ENCODE data around the gene SORBS1.

SORBS1 gene

DNA sequence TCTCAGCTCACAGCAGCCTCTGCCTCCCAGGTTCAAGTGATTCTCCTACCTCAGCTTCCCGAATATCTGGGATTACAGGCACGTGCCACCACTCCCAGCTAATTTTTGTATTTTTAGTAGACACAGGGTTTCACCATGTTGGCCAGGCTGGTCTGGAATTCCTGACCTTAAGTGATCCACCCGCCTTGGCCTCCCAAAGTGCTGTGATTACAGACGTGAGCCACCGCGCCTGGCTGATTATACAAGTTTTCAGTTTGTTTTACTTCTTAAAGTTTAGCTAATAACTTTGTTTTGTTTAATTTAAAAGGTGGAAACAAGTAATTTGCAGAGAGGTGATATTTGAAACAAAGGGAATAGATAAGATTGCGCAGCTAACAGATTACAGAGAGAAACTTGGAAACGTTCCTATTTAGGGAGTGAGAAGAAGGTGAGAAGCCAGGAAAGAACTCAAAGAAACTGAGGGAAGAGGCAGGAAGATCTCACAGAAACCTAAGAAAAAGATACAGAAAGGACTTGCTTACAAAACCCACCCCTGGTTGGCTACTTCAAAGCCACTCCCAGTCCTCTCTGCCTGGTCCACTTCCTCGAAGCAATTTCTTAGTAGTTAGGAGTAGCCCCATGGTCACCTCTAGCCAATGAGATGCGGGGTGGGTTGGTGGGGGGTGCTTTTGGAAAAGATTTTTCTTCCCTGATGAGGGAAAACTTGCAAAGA is 255.4 kb downstream of the SORBS1 start:
- DNase-seq = no peak

DNA sequence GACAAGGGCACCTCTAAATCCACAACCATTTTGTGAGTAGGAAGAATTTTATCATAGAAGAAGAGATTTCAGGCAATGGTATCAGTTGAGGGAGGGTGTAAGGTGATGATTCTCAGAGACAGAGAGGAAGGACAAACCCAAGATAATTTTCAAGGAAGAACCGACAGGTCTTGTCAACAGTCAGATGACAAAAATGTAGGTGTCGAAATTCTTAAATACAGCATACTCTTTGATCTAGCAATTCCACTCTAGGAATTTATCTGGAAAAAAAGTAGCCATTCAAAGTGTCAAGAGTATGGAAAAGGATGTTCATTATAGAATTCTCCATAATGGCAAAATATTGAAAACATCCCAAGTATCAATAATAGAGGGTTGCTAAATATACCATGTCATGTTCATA is 256.2 kb downstream of the SORBS1 start:
- DNase-seq = no peak

DNA sequence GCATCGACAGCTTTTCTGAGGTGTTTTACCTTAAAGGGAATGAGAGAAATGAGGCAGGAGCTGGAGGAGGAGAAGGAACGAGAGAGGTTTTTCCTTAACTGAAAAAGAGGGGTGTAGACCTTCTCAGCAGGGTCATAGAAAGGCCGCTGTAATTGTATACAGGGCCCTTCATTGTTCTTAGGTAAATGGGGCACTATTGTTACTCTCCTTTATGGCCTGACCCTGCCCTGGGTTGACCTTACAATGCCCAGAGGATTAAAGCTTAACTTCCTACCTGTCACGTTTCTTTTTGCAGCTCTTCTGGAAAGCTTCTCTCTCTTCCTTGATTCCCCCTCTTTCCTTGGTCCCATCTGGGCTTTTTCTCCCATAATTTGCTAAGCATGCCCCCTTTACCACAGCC is 256.7 kb downstream of the SORBS1 start:
- DNase-seq = no peak

DNA sequence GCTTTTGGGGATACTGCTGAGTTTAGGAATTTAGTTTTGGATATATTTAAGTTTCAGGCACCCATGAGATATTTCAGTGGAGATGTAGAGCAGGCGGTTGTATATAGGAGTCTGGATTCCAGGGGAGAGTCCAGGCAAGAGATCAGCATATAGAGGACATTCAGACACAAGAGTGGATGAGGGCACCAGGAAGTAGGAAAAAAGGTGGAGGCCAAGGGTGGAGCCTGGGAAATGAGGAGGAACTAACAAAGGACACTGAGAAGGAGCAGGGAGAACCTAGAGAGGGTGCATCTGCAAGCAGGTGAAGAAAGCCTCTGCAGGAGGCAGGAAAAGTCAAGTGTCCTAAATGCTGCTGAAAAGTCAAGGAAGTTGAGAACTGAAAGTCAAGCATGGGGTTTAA is 257.2 kb downstream of the SORBS1 start:
- no peak for DNase-seq

DNA sequence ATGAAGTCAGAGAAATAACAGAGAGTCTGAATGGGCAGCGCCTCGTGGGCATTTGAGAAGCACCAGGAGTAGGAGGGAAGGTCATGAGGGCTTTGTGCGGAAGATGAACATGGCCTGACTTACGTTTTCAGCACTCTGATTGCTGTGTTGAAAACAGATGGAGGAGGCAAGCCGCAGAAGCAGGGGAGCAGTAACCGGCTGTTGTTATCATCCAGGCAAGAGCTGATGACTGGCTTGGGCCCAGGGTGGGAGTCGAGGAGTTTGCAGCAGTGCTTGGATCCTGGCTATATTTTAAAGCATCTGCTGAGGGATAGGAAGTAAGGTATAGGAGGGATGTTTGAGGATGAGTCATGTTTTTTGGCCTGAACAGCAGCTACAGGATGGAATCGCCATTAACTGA is 257.6 kb downstream of the SORBS1 start:
- no peak for DNase-seq

DNA sequence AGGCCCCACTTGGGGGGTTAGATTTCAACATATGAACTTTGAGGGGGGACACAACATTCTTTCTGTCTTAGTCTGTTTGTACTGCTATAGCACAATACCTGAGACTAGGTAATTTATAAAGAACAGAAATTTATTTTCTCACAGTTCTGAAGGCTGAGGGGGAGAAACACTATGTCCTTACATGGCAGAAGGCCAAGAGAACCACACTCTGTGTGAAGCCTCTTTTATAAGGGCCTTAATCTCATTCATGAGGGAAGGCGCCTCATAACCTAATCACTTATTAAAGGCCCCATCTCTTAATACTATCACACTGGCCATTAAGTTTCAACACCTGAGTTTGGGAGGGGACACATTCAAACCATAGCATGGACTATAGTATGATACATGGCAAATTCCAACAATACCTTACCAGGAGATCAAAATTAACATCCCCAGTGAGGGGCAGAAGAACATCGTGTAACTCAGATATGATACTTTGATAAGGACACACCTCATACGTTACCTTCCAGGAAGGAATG is 261.1 kb downstream of the SORBS1 start:
- DNase-seq = no peak

DNA sequence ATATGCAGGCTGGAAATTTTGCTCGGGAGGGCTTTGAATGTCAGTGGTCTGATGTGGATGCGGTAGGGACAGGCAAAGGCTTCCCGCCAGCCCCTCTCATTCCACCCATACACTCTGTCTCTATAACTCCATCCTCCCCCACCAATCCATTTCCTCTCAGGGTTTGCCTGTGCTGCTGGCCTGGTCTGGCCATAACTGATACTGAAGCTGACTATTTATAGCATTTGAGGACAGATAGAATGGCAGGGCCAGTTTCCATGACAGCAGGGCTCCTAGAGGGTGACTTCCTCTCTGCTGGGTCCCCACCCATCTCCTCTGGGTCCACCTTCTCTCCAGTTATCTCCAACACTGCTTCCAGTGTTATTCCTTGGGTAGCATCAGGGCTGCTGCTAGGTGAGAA is 263.8 kb downstream of the SORBS1 start:
- no peak for DNase-seq

DNA sequence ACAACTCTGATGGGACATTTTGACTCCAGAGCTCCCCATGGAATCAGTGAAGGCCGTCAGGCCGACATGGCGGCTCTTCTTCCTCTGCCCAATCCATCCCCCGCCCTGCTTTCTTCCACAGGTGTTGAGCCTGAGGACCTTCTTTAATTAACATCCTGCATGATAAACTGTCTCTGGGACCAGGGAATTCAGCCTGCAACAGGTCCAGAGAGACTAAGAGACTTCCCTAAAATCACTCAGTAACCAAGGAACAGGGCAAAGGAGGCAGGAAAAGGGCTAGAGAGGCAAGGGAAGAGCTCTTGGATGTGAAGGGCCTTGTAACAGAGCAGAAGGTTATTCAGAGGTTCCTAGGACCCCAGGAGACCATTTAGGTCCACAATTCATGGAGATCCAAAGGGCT is 264.4 kb downstream of the SORBS1 start:
- DNase-seq = no peak

DNA sequence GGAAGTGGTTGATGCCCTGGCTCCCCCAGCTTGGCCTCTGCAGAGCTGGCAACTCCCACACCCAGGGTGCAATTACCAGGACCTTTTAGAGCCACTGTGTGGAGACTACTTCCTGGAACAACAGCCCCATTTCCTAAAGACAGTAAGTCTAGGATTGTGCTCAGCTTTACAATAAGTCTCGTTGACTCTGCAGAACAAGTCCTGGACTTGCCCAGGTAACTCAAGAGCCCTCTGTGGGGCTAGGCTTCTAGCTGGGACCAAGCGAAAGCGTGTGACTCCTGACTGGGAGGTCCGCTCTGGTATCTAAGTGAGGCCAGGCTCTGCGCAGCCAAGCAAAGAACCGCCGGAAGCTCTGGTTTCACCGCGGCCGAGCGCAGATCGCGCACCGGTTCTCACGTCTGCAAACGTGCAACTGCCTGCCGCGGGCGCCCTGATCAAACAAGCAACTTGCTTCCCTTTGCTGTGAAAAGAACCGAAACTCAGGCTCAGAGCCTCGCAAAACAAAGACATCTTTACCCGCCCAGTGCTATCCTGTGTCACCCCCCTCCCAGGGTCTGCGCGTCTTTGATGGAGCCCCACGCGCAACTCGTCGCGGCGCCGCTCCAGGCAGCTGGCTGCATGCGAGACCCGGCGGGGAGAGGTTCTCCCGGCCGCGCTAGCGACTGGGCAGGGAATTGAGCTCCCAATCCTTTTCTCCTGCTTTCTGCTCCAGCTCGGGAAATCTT is 266.0 kb downstream of the SORBS1 start:
- DNase-seq = no peak

DNA sequence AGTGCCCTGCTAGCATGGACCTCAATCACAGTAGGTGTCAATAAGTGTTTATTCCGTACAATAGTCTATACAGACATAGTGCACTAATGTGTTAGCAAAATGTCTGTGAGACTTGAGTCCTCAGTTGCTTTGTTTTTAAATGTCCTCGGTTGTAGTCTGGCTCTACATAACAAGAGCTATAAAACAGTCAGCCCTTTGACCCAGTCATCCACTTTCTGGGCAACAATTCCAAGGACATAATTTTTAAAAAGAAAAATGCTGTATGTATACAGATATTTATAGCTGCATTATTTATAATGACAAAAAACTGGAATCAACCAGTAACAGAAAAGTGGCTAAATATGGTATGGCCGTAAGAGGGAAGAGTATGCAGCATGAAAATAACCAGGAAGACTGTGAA is 267.5 kb downstream of the SORBS1 start:
- DNase-seq = no peak

DNA sequence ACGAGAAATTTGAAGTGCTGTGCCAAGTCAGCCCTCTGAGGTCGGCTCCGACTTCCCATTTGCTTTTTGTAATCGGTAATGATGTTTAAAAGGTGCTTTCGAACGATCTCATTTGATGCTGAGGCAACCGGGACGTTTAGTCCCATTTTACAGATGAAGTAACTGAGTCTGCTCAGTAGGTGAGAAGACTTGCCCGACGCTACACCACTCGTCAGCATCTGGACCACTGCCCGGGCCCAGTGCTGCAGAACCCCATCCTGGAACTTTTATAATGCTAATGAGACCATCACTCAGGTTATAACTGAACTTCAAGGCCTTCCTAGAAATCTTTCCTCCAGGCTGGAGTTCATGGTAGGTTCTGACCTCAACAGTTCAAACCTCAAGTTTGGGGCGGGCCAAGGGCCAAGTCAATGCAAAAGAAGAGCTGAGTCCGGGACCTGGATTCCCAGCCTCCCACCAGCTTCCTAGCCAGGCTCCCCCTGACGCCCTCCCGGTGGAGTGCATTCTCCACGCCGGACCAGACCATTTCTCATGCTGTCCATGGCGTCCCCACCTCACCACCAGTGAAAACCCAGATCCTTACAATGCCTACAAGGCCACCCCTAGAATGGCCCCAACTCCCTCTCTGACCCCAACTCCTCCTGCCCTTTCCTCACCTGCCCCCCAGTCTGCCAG is 269.7 kb downstream of the SORBS1 start:
- DNase-seq = no peak

DNA sequence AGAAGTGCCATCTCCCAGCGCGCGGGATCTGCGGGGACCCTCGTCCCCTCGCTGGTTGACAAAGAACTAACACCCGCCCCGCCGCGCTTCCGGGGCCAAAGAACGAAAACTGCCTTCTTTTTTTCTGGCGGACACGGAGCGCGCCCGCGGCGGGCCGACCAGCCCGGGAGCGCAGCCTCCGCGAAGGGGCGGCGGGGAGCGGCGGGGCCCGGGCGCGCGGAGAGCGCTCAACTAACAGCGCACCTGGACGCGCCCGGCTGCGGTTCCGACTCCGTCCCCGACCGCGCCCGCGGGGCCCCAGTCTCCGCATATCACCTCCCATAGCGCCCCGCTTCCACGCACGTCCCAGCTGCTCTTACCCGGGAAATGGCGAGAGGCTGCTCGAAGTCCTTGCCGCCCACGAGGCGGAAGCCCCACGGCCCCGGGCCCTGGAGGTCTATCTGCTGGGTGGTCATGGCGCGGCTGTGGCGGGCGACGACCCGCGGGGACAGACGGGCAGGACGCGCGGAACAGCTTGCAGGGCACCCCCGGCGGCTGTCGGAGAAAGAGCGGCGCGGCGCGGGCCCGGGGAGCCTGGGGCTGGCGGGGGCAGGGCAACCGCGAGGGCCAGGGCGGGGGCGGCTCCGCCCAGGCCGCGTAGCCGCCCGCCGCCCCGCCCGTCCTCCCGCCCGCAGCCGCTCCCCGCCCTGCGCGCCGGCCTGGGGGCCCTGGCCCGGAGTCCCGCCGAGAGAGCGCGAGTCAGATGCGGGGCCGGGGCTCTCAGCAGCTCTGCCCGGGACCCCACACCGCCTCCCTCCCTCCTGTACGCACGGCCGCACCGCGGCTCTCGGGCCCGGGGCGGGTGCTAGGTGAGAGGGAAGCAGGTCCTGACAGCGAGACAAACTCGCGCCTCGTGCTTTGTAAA is 270.5 kb downstream of the SORBS1 start, which contains the start of gene PDLIM1:
Gene PDLIM1, minus strand, starts transcription at position 543 of the 904 bp plus-strand sequence. Its CDS starts 88 bp downstream, at position 455.
- peak; percentile 64 for DNase-seq

DNA sequence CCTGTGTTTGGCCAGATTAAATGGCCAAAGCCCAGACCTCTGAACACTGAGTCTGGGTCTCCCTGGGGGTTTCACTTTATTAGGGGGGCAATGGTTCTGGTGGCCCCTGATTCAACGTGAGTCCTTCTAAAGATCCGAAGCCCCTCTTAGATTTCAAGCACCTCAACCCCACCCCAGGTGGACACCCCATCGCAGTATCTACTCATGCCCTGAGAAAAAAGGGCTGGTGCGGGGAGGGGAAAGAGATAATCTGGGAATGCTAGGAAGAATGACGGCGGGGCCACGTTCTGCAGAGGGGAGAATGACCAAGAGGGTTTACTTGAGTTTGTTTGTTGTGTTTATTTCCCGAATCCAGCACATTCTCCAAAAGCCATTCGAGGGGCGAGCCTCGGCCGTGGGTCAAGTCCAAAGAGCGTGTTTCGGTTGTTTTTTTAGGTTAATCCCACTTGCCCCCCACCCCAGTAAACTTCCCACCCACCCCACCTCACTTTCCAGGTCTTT is 271.2 kb downstream of the SORBS1 start:
- DNase-seq = no peak

DNA sequence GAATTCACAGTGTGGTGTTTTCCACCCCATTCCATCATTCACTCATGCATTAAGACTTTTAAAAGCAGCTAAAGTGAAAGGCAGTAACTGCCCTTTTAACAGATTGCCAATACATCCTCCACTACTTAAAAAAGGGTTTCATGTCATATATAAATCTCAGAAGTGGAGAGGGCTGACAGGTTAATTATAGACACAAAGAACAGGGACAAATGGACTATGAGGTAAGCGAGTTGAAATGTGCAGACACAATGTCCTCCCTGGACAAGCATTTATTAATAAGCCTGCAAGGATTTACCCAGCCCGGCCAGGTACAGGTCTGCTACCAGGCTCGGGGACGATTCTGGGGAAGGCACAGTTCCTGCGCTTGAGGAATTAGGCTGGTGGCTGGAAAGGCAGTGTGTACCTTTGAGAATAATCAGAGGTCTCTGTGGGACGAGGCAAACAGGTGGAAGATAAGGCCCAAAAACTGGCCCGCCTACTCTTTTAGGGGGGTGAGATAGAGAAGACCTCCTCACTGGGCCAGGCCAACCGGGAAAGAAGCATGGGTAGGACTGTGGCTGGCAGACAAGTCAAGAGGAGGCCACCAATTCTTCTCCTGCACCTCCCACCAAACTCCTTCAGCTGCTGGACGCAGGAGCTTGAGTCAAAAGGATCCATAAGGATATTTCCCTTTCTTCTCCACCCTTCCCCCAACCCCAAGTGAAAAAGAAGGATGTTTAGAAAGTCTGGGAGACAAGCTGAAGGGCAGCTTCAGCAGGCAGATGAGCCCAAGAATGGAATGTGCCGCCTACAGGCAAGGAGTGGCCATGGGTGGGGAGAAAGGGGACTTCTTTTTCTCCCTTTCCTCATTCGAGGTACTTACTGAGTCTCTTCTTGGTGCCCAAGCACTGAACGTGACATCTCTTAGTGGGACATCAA is 271.9 kb downstream of the SORBS1 start:
- DNase-seq = no peak

DNA sequence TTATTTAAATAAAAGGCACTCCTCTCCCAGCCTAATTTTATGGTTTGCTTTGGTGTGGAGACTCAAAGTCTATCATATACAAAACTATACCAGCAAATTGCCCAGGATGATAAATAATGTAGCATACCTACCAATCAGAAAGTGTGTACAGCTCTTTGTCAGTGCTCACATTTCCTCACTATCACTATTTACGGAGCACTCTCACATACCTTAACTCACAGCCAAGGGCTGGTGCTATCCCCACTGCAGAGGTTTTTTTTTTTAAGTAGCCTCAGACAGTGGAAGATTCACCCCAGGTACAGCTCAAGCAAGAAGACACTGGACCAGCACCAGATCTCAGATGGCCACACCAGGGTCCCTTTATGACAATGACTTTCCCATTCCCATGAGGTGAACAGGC is 272.9 kb downstream of the SORBS1 start:
- no peak for DNase-seq

DNA sequence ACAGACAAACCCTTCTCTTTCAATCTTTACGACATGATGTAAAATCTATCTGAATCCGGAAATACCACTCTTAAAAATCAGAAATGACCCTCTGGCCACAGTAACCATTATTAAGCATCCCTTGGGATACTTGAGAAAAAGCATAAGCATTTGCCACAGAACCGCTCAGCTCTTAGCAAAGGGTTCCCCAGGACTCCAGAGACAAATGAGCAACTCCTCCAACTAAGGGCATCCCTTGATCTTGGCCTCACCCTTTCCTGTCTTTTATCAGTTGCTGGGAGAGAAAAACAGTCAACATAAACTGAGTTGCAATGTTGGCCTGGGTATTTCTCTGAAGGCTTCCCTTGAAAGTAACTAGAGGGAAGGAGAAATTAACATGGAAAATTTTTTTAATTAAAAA is 273.9 kb downstream of the SORBS1 start:
- no peak for DNase-seq

DNA sequence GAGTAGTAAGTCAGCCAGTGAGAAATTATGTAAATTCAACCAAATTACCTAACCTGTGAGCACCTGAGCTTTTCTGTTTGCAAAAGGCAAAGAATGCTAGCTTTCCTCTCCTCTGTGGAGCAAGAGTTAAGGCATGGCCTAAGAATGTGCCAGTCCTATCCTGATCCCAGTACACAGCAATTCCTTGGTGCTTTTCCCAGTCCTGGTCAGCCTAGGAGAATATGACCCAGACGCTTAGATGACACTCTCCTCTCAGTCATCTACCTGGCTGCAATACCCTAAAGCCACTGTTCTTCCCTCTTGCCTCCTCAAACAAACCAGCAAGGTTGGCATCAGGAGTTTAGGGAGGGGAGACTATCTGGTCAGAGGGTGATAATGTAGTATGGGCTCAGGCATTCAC is 274.5 kb downstream of the SORBS1 start:
- no peak for DNase-seq

DNA sequence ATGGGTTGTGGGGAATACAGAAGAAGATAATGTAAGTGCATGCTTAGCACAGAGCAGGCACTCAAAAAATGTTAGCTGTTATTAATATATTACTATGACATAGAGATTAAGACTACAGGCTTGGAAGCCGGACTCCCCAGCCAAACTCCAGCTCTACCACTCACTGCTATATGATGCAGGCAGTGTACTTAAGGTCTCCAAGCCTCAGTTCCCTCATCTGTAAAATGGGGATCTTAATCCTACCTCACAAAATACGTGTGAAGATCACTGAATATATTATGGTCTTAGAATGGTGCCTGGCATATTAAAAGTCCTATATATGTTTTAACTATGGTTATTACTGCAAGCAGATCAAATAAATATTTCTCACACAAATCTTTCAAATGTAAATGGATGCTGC is 275.6 kb downstream of the SORBS1 start:
- no peak for DNase-seq

DNA sequence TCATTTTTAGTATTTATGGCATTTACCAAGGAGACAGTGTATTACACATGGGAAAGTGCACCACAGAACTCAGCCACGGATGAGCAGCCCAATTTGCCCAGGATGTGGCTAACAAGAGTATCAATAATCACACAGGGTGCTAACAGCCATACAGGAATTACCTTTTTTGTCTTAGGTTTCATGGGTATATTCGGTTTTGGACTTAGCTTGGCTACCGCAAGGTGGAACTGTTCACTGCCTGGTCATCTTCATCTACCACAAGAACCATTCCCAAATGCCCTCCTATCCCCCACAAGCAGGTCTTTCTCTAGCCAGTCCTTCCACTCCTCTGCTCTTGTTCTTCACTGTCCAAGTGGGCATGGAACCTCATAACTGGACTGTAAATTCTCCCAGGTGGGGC is 276.4 kb downstream of the SORBS1 start:
- no peak for DNase-seq

DNA sequence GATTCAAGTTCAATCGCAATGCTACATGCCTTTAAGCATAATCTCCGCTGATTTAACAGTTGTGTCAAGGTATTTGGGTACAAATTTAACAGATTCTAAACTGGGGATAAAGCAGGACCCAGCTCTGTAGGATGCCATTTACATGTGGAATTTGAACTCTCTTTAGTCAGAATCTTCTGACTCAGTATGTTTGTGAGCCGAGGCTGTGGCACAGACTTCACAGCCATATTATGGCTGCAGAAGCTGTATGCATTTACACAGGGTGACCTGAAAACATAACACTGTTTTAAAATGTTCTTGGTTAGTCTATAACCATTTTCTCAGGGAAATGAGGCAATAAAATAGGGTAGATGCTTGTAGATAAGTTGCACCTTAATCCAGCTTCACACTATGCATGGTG is 279.1 kb downstream of the SORBS1 start:
- no peak for DNase-seq

DNA sequence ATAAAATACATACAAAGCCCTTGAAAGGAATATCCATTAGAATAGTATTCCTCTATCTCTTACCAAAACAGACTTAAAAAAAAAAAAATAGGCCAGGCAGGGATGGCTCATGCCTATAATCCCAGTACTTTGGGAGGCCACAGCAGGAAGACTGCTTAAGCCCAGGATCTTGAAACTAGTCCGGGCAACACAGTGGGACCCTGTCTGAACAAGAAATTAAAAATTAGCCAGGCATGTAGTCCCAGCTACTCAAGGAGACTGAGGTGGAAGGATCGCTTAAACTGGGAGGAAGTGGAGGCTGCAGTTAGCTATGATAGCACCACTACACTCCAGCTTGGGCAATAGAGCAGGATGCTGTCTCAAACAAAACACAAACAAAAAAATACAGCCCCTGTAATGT is 280.0 kb downstream of the SORBS1 start:
- no peak for DNase-seq
